ENCODE measurements around the gene LRGUK.

LRGUK gene

DNA sequence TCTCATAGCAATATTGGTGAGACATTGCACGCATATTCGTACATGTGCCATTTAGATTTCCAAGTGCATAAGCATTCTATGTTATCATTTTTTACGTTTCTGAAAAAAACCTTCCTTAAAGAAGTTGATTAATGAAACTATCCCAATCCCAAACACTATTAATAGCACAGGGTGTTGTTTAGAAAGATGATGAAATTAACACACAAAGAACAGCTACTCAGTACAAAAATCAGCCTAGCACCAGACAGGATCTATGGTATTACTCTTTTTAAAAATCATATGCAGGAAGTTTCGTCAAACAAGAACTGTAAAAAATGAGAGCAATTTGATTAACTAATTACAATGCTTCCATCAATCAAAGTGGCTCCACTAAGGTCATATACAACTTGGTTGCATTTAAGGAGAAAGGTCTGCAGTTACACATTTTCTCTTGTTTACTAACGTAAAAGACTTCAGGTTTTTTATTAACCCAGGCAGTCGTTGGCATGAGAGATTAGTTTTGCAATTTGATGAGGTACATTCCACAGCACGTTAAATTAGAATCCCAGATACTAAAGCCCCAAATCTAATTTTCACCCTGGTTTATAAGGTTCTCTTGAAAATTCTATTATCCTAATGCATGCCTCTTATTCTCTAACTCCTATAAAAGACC, 151.5 kb downstream of the LRGUK start:
- peaks cover 24% of the 10 kb centered on the region for H3K4me1 ChIP-seq (ENCODE audit: insufficient read depth, low read length, severe bottlenecking)
- H3K9me3 ChIP-seq (ENCODE audit: low read length) = no peaks in the 10 kb centered on the region
- H4K20me1 ChIP-seq (ENCODE audit: insufficient read depth, low read length) = no peaks in the 10 kb centered on the region
- no peaks in the 10 kb centered on the region for H3F3A ChIP-seq (ENCODE audit: insufficient read depth, low read length)
- H3K4me2 ChIP-seq (ENCODE audit: low read length) = no peak overlapping the region; the same call in 1 of the 2 replicates
- H3K27me3 ChIP-seq (ENCODE audit: insufficient read depth, low read length) = no peaks in the 10 kb centered on the region
- H3K79me2 ChIP-seq (ENCODE audit: insufficient read depth, low read length) = no peaks in the 10 kb centered on the region
- H3K9me2 ChIP-seq (ENCODE audit: low read depth, low read length) = no peaks in the 10 kb centered on the region
- peak overlapping the region; percentile 90 for H2AFZ ChIP-seq (ENCODE audit: low read length)
- no peak overlapping the region for H3K27ac ChIP-seq (ENCODE audit: low read depth, low read length, poor library complexity, severe bottlenecking)
- no peak overlapping the region for H3K4me3 ChIP-seq (ENCODE audit: low read depth, low read length, poor library complexity, severe bottlenecking)
- H3K9ac ChIP-seq (ENCODE audit: low read length) = no peak overlapping the region
- TF ChIP-seq, protein P1, sequence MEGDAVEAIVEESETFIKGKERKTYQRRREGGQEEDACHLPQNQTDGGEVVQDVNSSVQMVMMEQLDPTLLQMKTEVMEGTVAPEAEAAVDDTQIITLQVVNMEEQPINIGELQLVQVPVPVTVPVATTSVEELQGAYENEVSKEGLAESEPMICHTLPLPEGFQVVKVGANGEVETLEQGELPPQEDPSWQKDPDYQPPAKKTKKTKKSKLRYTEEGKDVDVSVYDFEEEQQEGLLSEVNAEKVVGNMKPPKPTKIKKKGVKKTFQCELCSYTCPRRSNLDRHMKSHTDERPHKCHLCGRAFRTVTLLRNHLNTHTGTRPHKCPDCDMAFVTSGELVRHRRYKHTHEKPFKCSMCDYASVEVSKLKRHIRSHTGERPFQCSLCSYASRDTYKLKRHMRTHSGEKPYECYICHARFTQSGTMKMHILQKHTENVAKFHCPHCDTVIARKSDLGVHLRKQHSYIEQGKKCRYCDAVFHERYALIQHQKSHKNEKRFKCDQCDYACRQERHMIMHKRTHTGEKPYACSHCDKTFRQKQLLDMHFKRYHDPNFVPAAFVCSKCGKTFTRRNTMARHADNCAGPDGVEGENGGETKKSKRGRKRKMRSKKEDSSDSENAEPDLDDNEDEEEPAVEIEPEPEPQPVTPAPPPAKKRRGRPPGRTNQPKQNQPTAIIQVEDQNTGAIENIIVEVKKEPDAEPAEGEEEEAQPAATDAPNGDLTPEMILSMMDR (IDR thresholded peaks at IDR 0.05; ENCODE audit: low read length) = no peak
- no peak for TF ChIP-seq EZH2 (IDR thresholded peaks at IDR 0.05; ENCODE audit: borderline replicate concordance, low read length)
- H3K36me3 ChIP-seq (ENCODE audit: insufficient read depth, low read length) = no peaks in the 10 kb centered on the region

DNA sequence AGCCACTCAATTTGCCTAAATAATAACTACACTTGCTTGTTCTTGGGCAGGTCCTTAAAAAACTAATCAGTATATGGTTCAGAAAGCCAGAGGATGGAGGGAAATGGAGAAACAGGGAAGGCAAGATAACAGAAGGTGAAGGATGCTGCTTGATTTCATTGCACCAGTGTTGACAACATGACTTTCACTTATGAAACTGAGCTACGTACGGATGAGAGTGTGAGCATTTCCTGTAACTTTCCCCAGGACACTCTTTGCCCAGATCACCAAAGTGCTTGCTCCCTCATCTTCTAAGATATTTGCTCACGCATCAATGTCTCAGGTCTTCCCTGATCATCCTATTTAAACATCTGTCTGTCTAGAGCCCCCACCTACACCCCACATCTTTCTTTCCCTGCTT, 152.2 kb downstream of the LRGUK start:
- no peak overlapping the region for H3K4me3 ChIP-seq (ENCODE audit: low read depth, low read length, poor library complexity, severe bottlenecking)
- no peaks in the 10 kb centered on the region for H3K27me3 ChIP-seq (ENCODE audit: insufficient read depth, low read length)
- no peaks in the 10 kb centered on the region for H3K9me3 ChIP-seq (ENCODE audit: low read length)
- H3F3A ChIP-seq (ENCODE audit: insufficient read depth, low read length) = no peaks in the 10 kb centered on the region
- H3K4me2 ChIP-seq (ENCODE audit: low read length) = peak overlapping the region; percentile 33
- H3K79me2 ChIP-seq (ENCODE audit: insufficient read depth, low read length) = no peaks in the 10 kb centered on the region
- peaks cover 32% of the 10 kb centered on the region for H3K4me1 ChIP-seq (ENCODE audit: insufficient read depth, low read length, severe bottlenecking)
- no peaks in the 10 kb centered on the region for H4K20me1 ChIP-seq (ENCODE audit: insufficient read depth, low read length)
- TF ChIP-seq, protein P1 (IDR thresholded peaks at IDR 0.05; ENCODE audit: low read length) = no peak
- no peak for TF ChIP-seq EZH2 (IDR thresholded peaks at IDR 0.05; ENCODE audit: borderline replicate concordance, low read length)
- H2AFZ ChIP-seq (ENCODE audit: low read length) = peak overlapping the region; percentile 90
- no peaks in the 10 kb centered on the region for H3K9me2 ChIP-seq (ENCODE audit: low read depth, low read length)
- no peak overlapping the region for H3K27ac ChIP-seq (ENCODE audit: low read depth, low read length, poor library complexity, severe bottlenecking)
- no peak overlapping the region; the same call in 1 of the 2 replicates for H3K9ac ChIP-seq (ENCODE audit: low read length)
- H3K36me3 ChIP-seq (ENCODE audit: insufficient read depth, low read length) = no peaks in the 10 kb centered on the region

DNA sequence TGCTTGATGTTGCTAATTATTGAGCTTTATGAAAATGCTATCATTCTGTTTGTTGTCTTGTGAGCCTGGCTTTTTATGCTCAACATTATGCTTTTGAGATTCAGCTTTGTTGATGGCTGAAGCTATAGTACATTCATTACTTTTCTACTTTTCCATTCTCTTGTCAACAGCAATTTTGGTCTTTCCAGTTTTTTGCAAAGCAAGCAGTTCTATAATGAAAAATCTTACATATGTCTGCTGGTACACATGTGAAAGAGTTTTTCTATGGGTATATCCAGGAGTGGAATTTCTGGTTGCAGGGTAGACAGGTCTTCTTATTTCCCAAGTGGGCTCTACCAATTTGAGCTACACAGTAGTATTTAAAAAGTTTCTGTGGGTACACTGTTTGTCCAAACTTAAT, 152.8 kb downstream of the LRGUK start:
- Histone ChIP-seq H3K4me3 (ENCODE audit: low read depth, low read length, poor library complexity, severe bottlenecking) (no peak overlapping the region), H3K4me2 (ENCODE audit: low read length) (no peak overlapping the region), H3K4me1 (ENCODE audit: insufficient read depth, low read length, severe bottlenecking) (peaks cover 37% of the 10 kb centered on the region), H2AFZ (ENCODE audit: low read length) (no peak overlapping the region), H3F3A (ENCODE audit: insufficient read depth, low read length) (no peaks in the 10 kb centered on the region), H4K20me1 (ENCODE audit: insufficient read depth, low read length) (no peaks in the 10 kb centered on the region), H3K9me3 (ENCODE audit: low read length) (no peaks in the 10 kb centered on the region), H3K79me2 (ENCODE audit: insufficient read depth, low read length) (no peaks in the 10 kb centered on the region), H3K27ac (ENCODE audit: low read depth, low read length, poor library complexity, severe bottlenecking) (no peak overlapping the region), H3K36me3 (ENCODE audit: insufficient read depth, low read length) (no peaks in the 10 kb centered on the region), H3K27me3 (ENCODE audit: insufficient read depth, low read length) (no peaks in the 10 kb centered on the region), H3K9me2 (ENCODE audit: low read depth, low read length) (no peaks in the 10 kb centered on the region), H3K9ac (ENCODE audit: low read length) (no peak overlapping the region)
- no peak for TF ChIP-seq EZH2 (IDR thresholded peaks at IDR 0.05; ENCODE audit: borderline replicate concordance, low read length)
- TF ChIP-seq, protein P1 (IDR thresholded peaks at IDR 0.05; ENCODE audit: low read length) = no peak

All from OCI-LY1 (cell line).